Neuronal stem cell (in vitro differentiated cells): ENCODE measurements around the gene JAKMIP1.

Source experiments
- DNase-seq: peaks from one replicate; pipeline ENCODE4 v3.0.0-alpha.2; 2013; ENCODE audit warnings: low spot score
- H2AFZ ChIP-seq: one replicate; pipeline ENCODE4 v1.6.1; 2013; ENCODE audit warnings: mild to moderate bottlenecking, low read length, inconsistent platforms
- H2AK5ac ChIP-seq: 2 replicates; pipeline ENCODE4 v1.6.1; 2013; ENCODE audit warnings: low read depth, mild to moderate bottlenecking, inconsistent platforms, low read length, moderate library complexity, mixed read lengths
- H2BK120ac ChIP-seq: 2 replicates; pipeline ENCODE4 v1.6.1; 2013; ENCODE audit warnings: low read depth, mild to moderate bottlenecking, inconsistent platforms, low read length, moderate library complexity, mixed read lengths
- H2BK12ac ChIP-seq: one replicate; pipeline ENCODE4 v1.6.1; 2013; ENCODE audit warnings: low read length, inconsistent platforms
- H2BK15ac ChIP-seq: 2 replicates; pipeline ENCODE4 v1.6.1; 2013; ENCODE audit warnings: mild to moderate bottlenecking, low read length, inconsistent platforms, mixed read lengths
- H2BK5ac ChIP-seq: one replicate; pipeline ENCODE4 v1.6.1; 2013; ENCODE audit warnings: inconsistent platforms, mild to moderate bottlenecking, low read length, moderate library complexity
- H3K14ac ChIP-seq: one replicate; pipeline ENCODE4 v1.6.1; 2013; ENCODE audit warnings: low read length, inconsistent platforms
- H3K18ac ChIP-seq: 2 replicates; pipeline ENCODE4 v1.6.1; 2013; ENCODE audit warnings: low read length, inconsistent platforms
- H3K23ac ChIP-seq: 2 replicates; pipeline ENCODE4 v1.6.1; 2013; ENCODE audit warnings: low read depth, mild to moderate bottlenecking, mixed read lengths, low read length, inconsistent platforms; ENCODE audit not compliant: poor library complexity
- H3K27ac ChIP-seq: replicated peaks from 3 replicates; pipeline ENCODE4 v1.5.1; 2013; ENCODE audit warnings: low read length, inconsistent platforms
- H3K27me3 ChIP-seq, 3 experiments: 2 replicates each; pipeline ENCODE4 v1.6.1; 2013; ENCODE audit warnings: low read length in 3 of 3, mild to moderate bottlenecking in 2 of 3, inconsistent platforms in 1 of 3, low read depth in 1 of 3, mixed read lengths in 1 of 3, moderate library complexity in 1 of 3; ENCODE audit not compliant: control insufficient read depth in 3 of 3, insufficient read depth in 3 of 3
- H3K36me3 ChIP-seq, 2 donors: replicated peaks in 1 of 2; 2 replicates each; pipeline ENCODE4 v1.6.1; 2013; ENCODE audit warnings: low read length in 2 of 2; ENCODE audit not compliant: control insufficient read depth in 2 of 2, insufficient read depth in 2 of 2
- H3K4ac ChIP-seq: 2 replicates; pipeline ENCODE4 v1.6.1; 2013; ENCODE audit warnings: inconsistent platforms, mild to moderate bottlenecking, low read length, moderate library complexity
- H3K4me1 ChIP-seq, 2 donors: 1 replicate in 1 of 2; 2 replicates in 1 of 2; pipeline ENCODE4 v1.6.1; 2013; ENCODE audit warnings: low read length in 2 of 2, low read depth in 1 of 2; ENCODE audit not compliant: control insufficient read depth in 2 of 2, insufficient read depth in 1 of 2
- H3K4me2 ChIP-seq: one replicate; pipeline ENCODE4 v1.6.1; 2013; ENCODE audit warnings: mild to moderate bottlenecking, low read length, inconsistent platforms; ENCODE audit not compliant: insufficient read depth, poor library complexity, severe bottlenecking
- H3K4me3 ChIP-seq, 2 donors: 2 replicates each; pipeline ENCODE4 v1.5.1; 2013; ENCODE audit warnings: low read length in 2 of 2, mild to moderate bottlenecking in 2 of 2, inconsistent platforms in 1 of 2, moderate library complexity in 1 of 2
- H3K79me1 ChIP-seq: one replicate; pipeline ENCODE4 v1.6.1; 2013; ENCODE audit warnings: low read depth, mild to moderate bottlenecking, inconsistent platforms, low read length, moderate library complexity
- H3K9ac ChIP-seq: one replicate; pipeline ENCODE4 v1.6.1; 2013; ENCODE audit warnings: mild to moderate bottlenecking, low read depth, low read length, inconsistent platforms; ENCODE audit not compliant: poor library complexity
- H3K9me3 ChIP-seq, 2 donors: replicated peaks in 1 of 2; 2 replicates each; pipeline versions ENCODE3 to v1.6.1; 2013; ENCODE audit warnings: low read length in 2 of 2, mild to moderate bottlenecking in 2 of 2, inconsistent platforms in 1 of 2, low read depth in 1 of 2, mixed read lengths in 1 of 2, moderate library complexity in 1 of 2; ENCODE audit not compliant: control insufficient read depth in 2 of 2, insufficient read depth in 1 of 2
- H4K8ac ChIP-seq: one replicate; pipeline ENCODE4 v1.6.1; 2013; ENCODE audit warnings: low read depth, mild to moderate bottlenecking, inconsistent platforms, low read length, moderate library complexity
- H4K91ac ChIP-seq: one replicate; pipeline ENCODE4 v1.6.1; 2013; ENCODE audit warnings: low read length, low read depth, mild to moderate bottlenecking, inconsistent platforms; ENCODE audit not compliant: poor library complexity
- WGBS, 2 donors: extraction: QIAGEN DNeasy Blood & Tissue Kit; methylation state at CpG; one replicate each; pipeline ENCODE4 v1.1.7; 2013; ENCODE audit warnings: missing lambda C conversion rate in 2 of 2, mixed read lengths in 1 of 2; ENCODE audit not compliant: insufficient read length in 2 of 2, insufficient replicate concordance in 1 of 2; ENCODE audit errors: extremely low coverage in 2 of 2; 5-methylcytosine and 5-hydroxymethylcytosine counted together

JAKMIP1 gene

DNA sequence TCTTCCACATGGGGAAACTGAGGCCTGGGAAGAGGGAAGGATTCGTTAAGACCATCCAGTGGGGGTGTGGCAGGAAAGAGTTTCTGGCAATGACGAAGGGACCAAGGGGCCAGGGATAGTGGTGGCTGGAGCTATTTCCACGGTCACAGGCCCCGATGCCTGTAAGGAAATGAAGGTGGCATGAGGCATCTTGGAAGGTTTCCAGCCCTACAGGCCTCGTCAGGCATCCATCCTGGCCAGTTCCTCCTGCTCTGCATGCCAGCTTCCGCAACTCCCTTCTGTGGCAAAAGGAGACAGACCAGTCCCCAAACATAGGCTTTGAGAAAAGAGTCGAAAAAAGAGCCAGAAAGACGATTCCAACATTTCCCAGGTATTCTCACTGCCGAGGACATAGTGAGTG lies 173.0 kb downstream of the JAKMIP1 start:
- H2BK12ac ChIP-seq = no peak overlapping the region
- H3K18ac ChIP-seq = no peak overlapping the region
- no peak overlapping the region for H3K14ac ChIP-seq
- no CpG with 5 or more reads among the region's 9 CpGs for WGBS, 2 donors
- H4K8ac ChIP-seq = no peak overlapping the region
- no peaks in the 10 kb centered on the region for H3K36me3 ChIP-seq
- H3K79me1 ChIP-seq = no peaks in the 10 kb centered on the region
- H2BK5ac ChIP-seq = no peak overlapping the region
- H4K91ac ChIP-seq = no peak overlapping the region
- peaks cover 0 to 21% (median 0%) of the 10 kb centered on the region in 3 experiments for H3K27me3 ChIP-seq
- H3K27ac ChIP-seq = no peak overlapping the region
- no peaks in the 10 kb centered on the region for H3K9me3 ChIP-seq
- no peak overlapping the region for H2AFZ ChIP-seq
- no peak overlapping the region for H3K9ac ChIP-seq
- H3K23ac ChIP-seq = no peak overlapping the region
- H3K4me1 ChIP-seq = peaks cover 0 to 13% of the 10 kb centered on the region in 2 donors
- H3K4me3 ChIP-seq = no peak overlapping the region
- no peak overlapping the region for H3K4me2 ChIP-seq
- H3K4ac ChIP-seq = no peak overlapping the region
- DNase-seq = no peak
- no peak overlapping the region for H2AK5ac ChIP-seq
- H2BK15ac ChIP-seq = no peak overlapping the region
- H2BK120ac ChIP-seq = no peak overlapping the region

DNA sequence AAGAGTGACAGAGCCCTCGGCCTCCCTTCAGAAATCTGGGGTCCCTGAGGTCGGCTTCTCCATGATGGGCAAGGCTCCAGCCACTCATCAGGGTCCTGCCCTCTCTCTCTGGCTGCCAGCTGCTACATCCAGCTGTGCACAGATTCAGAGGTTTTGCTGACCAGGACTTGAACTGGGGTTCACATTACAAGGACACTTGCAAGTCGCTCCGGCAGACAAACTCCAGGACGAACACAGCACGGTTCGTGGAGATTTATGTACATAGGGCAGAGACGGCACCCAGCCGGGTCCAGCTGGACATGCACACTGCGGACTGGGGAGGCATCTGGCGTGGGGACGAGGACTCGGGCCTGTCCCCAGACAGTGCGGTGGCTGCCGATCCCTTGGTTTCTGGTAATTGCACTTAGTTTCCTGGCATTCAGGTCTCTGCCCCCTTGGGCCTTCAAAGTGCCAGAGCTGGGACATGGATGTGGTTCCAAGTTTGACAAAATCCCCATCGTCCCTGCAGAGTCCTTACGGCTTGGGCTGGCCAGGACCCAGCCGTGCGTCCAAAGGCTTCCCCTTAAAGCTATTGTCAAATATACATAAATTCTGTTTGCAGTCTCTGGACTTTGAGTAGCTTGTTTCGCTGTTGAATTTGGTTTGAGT lies 175.9 kb downstream of the JAKMIP1 start:
- no peak overlapping the region for H2BK12ac ChIP-seq
- no CpG with 5 or more reads among the region's 20 CpGs for WGBS, 2 donors
- no peak overlapping the region for H2BK120ac ChIP-seq
- no peak overlapping the region for H4K8ac ChIP-seq
- peaks cover 0 to 5% of the 10 kb centered on the region in 2 donors for H3K4me1 ChIP-seq
- peak overlapping the region; percentile 77 for H3K18ac ChIP-seq
- no peak overlapping the region for H3K27ac ChIP-seq
- H2BK15ac ChIP-seq = no peak overlapping the region
- no peak for DNase-seq
- no peaks in the 10 kb centered on the region for H3K79me1 ChIP-seq
- peaks cover 0 to 28% (median 0%) of the 10 kb centered on the region in 3 experiments for H3K27me3 ChIP-seq
- H2BK5ac ChIP-seq = no peak overlapping the region
- no peak overlapping the region for H3K23ac ChIP-seq
- H3K9ac ChIP-seq = no peak overlapping the region
- H4K91ac ChIP-seq = no peak overlapping the region
- H3K4me3 ChIP-seq = no peak overlapping the region
- no peak overlapping the region for H3K4me2 ChIP-seq
- H3K14ac ChIP-seq = no peak overlapping the region
- no peak overlapping the region for H2AFZ ChIP-seq
- H3K9me3 ChIP-seq = no peaks in the 10 kb centered on the region
- H3K36me3 ChIP-seq = no peaks in the 10 kb centered on the region
- peak overlapping the region; percentile 8 for H2AK5ac ChIP-seq
- no peak overlapping the region for H3K4ac ChIP-seq

DNA sequence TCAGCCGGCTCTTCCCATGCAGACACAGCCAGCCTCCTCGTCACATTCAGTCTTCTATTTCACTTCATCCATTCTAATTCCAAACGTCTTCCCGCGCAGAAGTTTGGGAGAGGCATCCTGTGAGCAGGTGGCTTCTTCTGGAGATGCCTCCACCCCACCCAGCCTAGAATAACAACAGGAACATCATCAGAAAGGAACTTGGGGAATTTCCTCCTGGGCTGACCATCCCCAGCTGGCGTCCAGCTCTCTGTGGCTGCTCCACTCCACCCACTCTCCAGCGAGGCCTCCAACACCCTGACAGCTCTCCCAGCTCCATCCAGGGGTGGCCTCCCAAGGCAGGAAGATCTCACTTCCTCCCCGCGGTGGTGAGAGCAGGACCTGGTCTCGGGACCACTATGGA lies 176.6 kb downstream of the JAKMIP1 start:
- Histone ChIP-seq H3K4me2 (no peak overlapping the region), H3K23ac (no peak overlapping the region), H3K4ac (no peak overlapping the region), H3K27ac (no peak overlapping the region), H3K4me3 (no peak overlapping the region), H3K9ac (no peak overlapping the region), H3K18ac (peak overlapping the region; percentile 77), H4K8ac (no peak overlapping the region), H3K9me3 (no peaks in the 10 kb centered on the region), H2BK120ac (no peak overlapping the region), H3K79me1 (no peaks in the 10 kb centered on the region), H2BK15ac (no peak overlapping the region), H2AFZ (no peak overlapping the region), H3K36me3 (no peaks in the 10 kb centered on the region), H4K91ac (no peak overlapping the region), H3K27me3 (peaks cover 0 to 24% (median 0%) of the 10 kb centered on the region in 3 experiments), H2BK12ac (no peak overlapping the region), H3K4me1 (no peaks in the 10 kb centered on the region), H2BK5ac (no peak overlapping the region), H2AK5ac (peak overlapping the region; percentile 8), H3K14ac (peak overlapping the region; percentile 32)
- no peak for DNase-seq
- WGBS, 2 donors = no CpG with 5 or more reads among the region's 10 CpGs

DNA sequence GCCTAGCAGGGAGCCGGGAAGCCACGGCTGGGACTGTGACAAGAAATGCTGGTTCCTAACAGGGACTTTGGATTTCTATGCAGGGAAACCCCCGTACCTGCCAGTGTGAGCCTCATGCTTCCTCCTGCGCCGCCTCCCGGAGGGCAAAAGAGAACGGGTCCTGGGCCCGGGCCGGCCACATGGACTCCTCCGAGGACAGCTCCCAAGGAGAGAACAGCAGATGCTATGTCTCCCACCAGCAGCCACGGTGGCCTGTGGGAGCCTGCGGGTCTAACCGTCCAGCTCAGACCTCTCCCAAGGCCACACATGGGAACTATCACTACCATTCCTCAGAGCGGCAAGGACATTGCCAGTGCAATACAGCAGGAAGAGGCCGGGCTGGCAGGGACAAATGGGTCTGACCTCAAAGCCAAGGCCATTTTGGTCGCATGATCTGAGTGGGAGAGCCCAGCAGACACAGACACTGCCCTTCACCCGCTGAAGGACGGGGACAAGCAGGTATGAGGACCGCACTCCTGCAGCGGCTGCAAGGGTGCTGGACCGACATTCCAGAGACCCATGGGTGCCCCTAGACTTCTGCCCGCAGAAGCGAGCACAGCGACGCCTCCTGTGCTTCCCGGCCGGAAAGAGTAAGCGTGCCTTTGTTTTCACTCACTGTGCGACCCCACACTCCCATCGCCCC lies 177.6 kb downstream of the JAKMIP1 start:
- Histone ChIP-seq H2AFZ (no peak overlapping the region), H3K14ac (peak overlapping the region; percentile 26), H3K9ac (no peak overlapping the region), H2BK12ac (no peak overlapping the region), H3K23ac (no peak overlapping the region), H3K4ac (no peak overlapping the region), H3K9me3 (no peaks in the 10 kb centered on the region), H3K4me2 (no peak overlapping the region), H4K8ac (no peak overlapping the region), H3K27ac (no peak overlapping the region), H3K4me3 (no peak overlapping the region), H2AK5ac (peak overlapping the region; percentile 87), H4K91ac (no peak overlapping the region), H3K18ac (no peak overlapping the region), H2BK5ac (no peak overlapping the region), H3K79me1 (no peaks in the 10 kb centered on the region), H3K36me3 (no peaks in the 10 kb centered on the region), H3K4me1 (no peaks in the 10 kb centered on the region), H2BK120ac (no peak overlapping the region), H2BK15ac (no peak overlapping the region), H3K27me3 (peaks cover 0 to 22% (median 0%) of the 10 kb centered on the region in 3 experiments)
- DNase-seq = no peak
- no CpG with 5 or more reads among the region's 30 CpGs for WGBS, 2 donors
